GM21737 (cell line): Measurements from ENCODE around the gene SLC7A8.
"Not testable (repeated sequence)": the region's sequence is repeated elsewhere in the genome, so short reads cannot be mapped to it uniquely, and the experiment has no call there.

ENCODE experiments used
- ATAC-seq: cut with Tn5 transposase; IDR thresholded peaks from one replicate; pipeline ENCODE4 v1.9.1; 2021; ENCODE audit warnings: mild to moderate bottlenecking, moderate library complexity; ENCODE audit not compliant: unreplicated experiment

Gene SLC7A8

GRCh38 chr14:23115918-23116317, 67.5 kb downstream of the SLC7A8 start:
- no peak for ATAC-seq

GRCh38 chr14:23115039-23115731, 68.3 kb downstream of the SLC7A8 start:
- no peak for ATAC-seq

GRCh38 chr14:23114669-23115038, 68.8 kb downstream of the SLC7A8 start:
- ATAC-seq = no peak

GRCh38 chr14:23114120-23114458, 69.4 kb downstream of the SLC7A8 start:
- no peak for ATAC-seq

- no peak for ATAC-seq
These were observed 69.9 kb downstream of the SLC7A8 start for GRCh38 chr14:23113431-23114119.

- ATAC-seq = no peak
These were observed 70.9 kb downstream of the SLC7A8 start for GRCh38 chr14:23112359-23113178.

GRCh38 chr14:23110579-23111365, 72.7 kb downstream of the SLC7A8 start:
- no peak for ATAC-seq

- ATAC-seq = no peak
These were observed 73.7 kb downstream of the SLC7A8 start for GRCh38 chr14:23109769-23110168.

GRCh38 chr14:23108169-23108568, 75.3 kb downstream of the SLC7A8 start:
- ATAC-seq = not testable (repeated sequence)

- ATAC-seq = not testable (repeated sequence)
These were observed 75.8 kb downstream of the SLC7A8 start for GRCh38 chr14:23107620-23108019.

GRCh38 chr14:23106747-23107045, 76.8 kb downstream of the SLC7A8 start:
- ATAC-seq = no peak

- no peak for ATAC-seq
These were observed 78.1 kb downstream of the SLC7A8 start for GRCh38 chr14:23105348-23105824.

- no peak for ATAC-seq
These were observed 78.7 kb downstream of the SLC7A8 start, which contains the start of gene CIROP for GRCh38 chr14:23104591-23105347. Gene CIROP (minus strand): TSS chr14:23104989. CDS start chr14:23104920, 69 bp downstream.

GRCh38 chr14:23104070-23104590, 79.3 kb downstream of the SLC7A8 start:
- no peak for ATAC-seq

- ATAC-seq = no peak
These were observed 79.9 kb downstream of the SLC7A8 start for GRCh38 chr14:23103581-23103980.

- no peak for ATAC-seq
These were observed 80.7 kb downstream of the SLC7A8 start for GRCh38 chr14:23102801-23103200.

- ATAC-seq = no peak
These were observed 81.4 kb downstream of the SLC7A8 start for GRCh38 chr14:23101986-23102625.

GRCh38 chr14:23101213-23101970, 82.1 kb downstream of the SLC7A8 start:
- no peak for ATAC-seq
